ENCODE measurements around the gene PAK1IP1.
"Not testable (repeated sequence)": the region's sequence is repeated elsewhere in the genome, so short reads cannot be mapped to it uniquely, and the experiment has no call there.

PAK1IP1 gene

DNA sequence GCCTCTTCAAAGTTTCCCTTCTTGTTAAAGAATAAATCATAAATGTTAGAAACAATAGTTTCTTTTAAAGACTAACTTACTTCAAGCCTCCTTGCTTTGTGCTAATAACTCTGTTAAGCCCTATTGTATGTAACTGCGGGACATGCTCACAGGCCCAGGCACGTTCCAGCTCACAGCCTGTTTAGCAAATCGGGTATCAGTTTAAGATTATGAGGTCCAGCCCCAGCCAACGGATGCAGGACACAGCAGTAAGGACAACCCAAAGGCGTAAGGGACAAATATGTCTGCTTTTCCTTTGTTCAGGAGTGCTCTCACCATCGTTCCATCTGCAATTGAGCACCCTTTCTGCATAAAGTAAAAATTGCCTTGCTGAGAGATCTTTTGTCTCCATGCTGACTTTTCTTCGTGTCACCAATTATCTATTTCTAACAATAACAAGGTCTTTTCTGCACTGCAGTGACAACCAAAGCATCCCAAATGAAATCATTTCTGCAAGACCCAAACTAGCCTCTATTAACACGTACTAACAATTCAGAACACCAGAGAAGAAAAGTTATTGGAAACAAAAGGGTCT lies 1.7 kb upstream of the PAK1IP1 start:
- no peak for DNase-seq

GRCh38 chr6:10695086-10695657 lies 400 bp downstream of the PAK1IP1 start:
- DNase-seq = no peak

DNA sequence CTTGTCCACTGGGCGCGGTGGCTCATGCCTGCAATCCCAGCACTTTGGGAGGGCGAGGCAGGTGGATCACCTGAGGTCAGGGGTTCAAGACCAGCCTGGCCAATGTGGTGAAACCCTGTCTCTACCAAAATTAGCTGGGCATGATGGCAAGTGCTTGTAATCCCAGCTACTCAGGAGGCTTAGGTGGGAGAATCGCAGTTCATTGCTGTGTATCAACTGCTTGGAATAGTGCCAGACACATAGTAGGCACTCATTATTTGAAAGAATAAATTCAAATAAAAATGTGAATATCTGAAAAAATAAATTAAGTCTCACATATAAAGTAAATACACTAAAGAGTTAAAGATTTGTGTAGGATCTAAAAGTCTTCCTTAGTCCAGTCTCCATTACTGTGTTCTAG lies 1.9 kb downstream of the PAK1IP1 start:
- no peak for DNase-seq

DNA sequence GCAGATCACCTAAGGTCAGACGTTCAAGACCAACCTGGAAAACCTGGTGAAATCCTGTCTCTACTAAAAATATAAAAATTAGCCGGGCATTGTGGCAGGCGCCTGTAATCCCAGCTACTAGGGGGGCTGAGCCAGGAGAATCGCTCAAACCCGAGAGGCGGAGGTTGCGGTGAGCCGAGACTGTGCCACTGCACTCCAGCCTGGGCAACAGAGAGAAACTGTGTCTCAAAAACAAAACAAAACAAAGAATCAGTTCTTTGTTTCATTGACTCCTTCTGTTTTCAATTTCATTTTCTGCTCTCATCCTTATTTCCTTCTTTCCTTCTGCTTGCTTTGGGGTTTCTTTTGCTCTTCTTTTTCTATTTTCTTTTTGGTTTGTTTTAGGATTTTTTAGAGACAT lies 19.2 kb downstream of the PAK1IP1 start:
- no peak for DNase-seq

- no peak for DNase-seq
Measured at GRCh38 chr6:10719296-10719963, 24.7 kb downstream of the PAK1IP1 start.

GRCh38 chr6:10719964-10720264 lies 25.1 kb downstream of the PAK1IP1 start:
- DNase-seq = no peak

GRCh38 chr6:10720265-10720959 lies 25.6 kb downstream of the PAK1IP1 start:
- peak in 1 of 2 donors; percentile 13 for DNase-seq

GRCh38 chr6:10720960-10721849 lies 26.4 kb downstream of the PAK1IP1 start:
- not testable (repeated sequence) for DNase-seq

- no peak for DNase-seq
Measured at GRCh38 chr6:10721850-10722569, 27.2 kb downstream of the PAK1IP1 start.

DNA sequence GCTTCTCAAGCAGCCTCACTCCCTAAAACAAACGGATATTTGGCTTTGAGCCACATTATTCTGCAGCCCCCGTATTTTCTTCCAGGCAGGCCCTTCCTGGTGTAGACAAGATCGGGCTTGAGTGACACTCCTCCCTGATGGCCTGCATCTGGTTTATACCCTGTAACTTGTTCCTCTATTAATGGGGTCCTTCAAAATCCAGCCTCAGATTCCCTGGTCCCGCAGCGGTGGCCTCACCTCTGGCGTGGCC lies 27.7 kb downstream of the PAK1IP1 start:
- no peak for DNase-seq

GRCh38 chr6:10722820-10723566 lies 28.2 kb downstream of the PAK1IP1 start, which contains the start of gene TMEM14C:
TSS of gene TMEM14C (plus strand) at chr6:10723070. CDS start at chr6:10724614, 1,544 bp downstream.
- DNase-seq = peak; percentile 97 to 98

- no peak for DNase-seq
Measured at GRCh38 chr6:10723567-10723881, 28.8 kb downstream of the PAK1IP1 start.

- DNase-seq = no peak
Measured at GRCh38 chr6:10725044-10725443, 30.3 kb downstream of the PAK1IP1 start.

DNA sequence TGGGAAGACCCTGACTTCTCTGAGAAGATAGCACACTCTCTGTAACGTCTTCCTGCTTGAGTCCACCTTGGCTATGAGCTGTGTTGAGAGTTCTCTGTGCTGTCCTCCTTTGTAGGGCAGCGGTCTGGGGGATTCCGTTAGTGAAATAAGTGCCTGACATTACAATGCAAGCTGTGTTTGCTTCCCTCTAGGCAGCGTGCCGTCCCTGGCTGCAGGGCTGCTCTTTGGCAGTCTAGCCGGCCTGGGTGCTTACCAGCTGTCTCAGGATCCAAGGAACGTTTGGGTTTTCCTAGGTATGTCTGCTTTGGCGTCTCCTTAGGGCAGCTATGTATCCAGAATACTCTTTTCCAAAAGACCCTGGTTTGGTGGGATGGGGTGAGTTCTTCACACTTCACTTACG lies 30.9 kb downstream of the PAK1IP1 start:
- peak; percentile 13 to 40 for DNase-seq

- no peak for DNase-seq
Measured at GRCh38 chr6:10730254-10730653, 35.5 kb downstream of the PAK1IP1 start.

DNA sequence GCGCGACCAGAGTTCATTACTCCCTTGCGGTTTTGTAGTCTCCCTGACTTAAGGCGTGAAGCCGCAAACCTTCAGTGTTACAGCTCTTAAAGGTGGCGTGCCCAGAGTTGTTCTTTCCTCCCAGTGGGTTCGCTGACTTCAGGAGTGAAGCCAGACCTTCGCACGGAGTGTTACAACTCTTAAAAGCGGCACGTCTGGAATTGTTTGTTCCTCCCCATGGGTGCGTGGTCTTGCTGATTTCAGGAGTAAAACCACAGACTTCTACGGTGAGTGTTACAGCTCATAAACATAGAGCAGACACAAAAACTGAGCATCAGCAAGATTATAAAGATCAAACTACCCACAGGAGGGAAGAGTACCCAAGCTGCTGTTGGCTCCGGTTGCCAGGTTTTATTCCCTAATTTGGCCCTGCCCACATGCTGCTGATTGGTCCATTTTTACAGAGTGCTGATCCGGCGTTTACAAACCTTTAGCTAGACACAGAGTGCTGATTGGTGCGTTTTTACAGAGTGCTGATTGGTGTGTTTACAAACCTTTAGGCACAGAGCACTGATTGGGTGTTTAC lies 38.5 kb downstream of the PAK1IP1 start:
- DNase-seq = no peak

GRCh38 chr6:10733863-10734262 lies 39.1 kb downstream of the PAK1IP1 start:
- DNase-seq = no peak

DNA sequence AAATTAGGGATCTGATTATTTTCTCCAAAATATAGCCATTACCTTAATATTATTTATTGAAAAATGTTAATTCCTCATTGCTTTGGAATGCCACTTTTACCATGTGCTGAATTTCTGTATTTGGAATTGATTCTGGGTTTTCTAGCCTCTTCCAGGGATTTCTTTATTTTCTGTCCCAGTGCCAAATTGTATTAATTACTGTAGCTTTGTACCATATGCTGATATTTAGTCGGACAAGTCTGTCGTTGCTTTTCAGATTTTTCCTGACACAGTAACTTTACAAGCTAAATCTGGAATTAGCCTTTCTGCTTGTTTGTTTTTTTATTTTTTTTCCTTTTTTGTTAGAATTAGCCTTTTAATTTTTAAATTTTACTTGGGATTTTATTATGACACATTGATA lies 42.0 kb downstream of the PAK1IP1 start:
- no peak for DNase-seq

- DNase-seq = no peak
Measured at GRCh38 chr6:10740061-10740460, 45.3 kb downstream of the PAK1IP1 start.

DNA sequence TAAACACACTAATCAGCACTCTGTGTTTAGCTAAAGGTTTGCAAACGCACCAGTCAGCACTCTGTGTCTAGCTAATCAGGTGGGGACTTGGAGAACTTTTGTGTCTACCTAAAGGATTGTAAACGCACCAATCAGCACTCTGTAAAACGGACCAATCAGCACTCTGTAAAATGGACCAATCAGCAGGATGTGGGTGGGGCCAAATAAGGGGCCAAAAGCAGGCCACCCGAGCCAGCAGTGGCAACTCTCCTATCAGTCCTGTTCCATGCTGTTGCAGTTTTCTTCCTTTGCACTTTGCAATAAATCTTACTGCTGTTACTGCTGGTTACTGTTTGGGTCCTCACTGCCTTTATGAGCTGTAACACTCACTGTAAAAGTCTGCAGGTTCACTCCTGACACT lies 46.9 kb downstream of the PAK1IP1 start:
- not testable (repeated sequence) for DNase-seq

GRCh38 chr6:10742251-10742650 lies 47.5 kb downstream of the PAK1IP1 start:
- DNase-seq = no peak

- no peak for DNase-seq
Measured at GRCh38 chr6:10743515-10743914, 48.7 kb downstream of the PAK1IP1 start.

Data from hippocampal formation (tissue), 2 donors.